IMR-90 (cell line): Measurements from ENCODE around the gene CPB2. TPM values are rescaled to one million over a fixed set of nuclear protein-coding genes. Genes with fewer than 3 reads are reported as not detected.

ENCODE experiments used
- ATAC-seq: fragments of 200-7000 bp; cut with Tn5 transposase; 2 replicates; pipeline ENCODE4 v1.9.1; 2020; ENCODE audit warnings: low read depth, mild to moderate bottlenecking, moderate library complexity
- BruUV-seq: library from RNA; stranded (reverse); fragments of 400-500 nt; replicated peaks from 2 replicates; lab custom pipeline; 2021; lab: Mats Ljungman, UMichigan
- CTCF ChIA-PET: fragments of 300-600 bp; formaldehyde crosslinking; extraction: SDS; loops from one replicate; lab custom pipeline; 2021; ENCODE audit warnings: antibody characterized with exemption; lab: Yijun Ruan, JAX
- POLR2A ChIA-PET: fragments of 300-600 bp; sonication (Branson Sonifier 250); formaldehyde crosslinking; loops from one replicate; lab custom pipeline; 2022; ENCODE audit warnings: antibody characterized with exemption; ENCODE audit not compliant: unreplicated experiment; lab: Charles Lee
- DNase-seq: peaks from one replicate; pipeline ENCODE4 v3.0.0; 2013
- H2AFZ ChIP-seq: replicated peaks from 2 replicates; pipeline ENCODE3; 2013; ENCODE audit warnings: low read length, mild to moderate bottlenecking; ENCODE audit not compliant: poor library complexity
- H2AK5ac ChIP-seq: 2 replicates; pipeline ENCODE4 v1.6.1; 2013; ENCODE audit warnings: low read depth, low read length, inconsistent platforms
- H2AK9ac ChIP-seq: replicated peaks from 2 replicates; pipeline ENCODE3; 2013; ENCODE audit warnings: mild to moderate bottlenecking, low read depth, low read length, moderate library complexity; ENCODE audit not compliant: poor library complexity
- H2BK120ac ChIP-seq: 2 replicates; pipeline ENCODE4 v1.6.1; 2013; ENCODE audit warnings: low read depth, low read length, inconsistent platforms
- H2BK15ac ChIP-seq: 3 replicates; pipeline ENCODE4 v1.6.1; 2013; ENCODE audit warnings: low read depth, low read length, inconsistent platforms
- H2BK20ac ChIP-seq: 2 replicates; pipeline ENCODE4 v1.6.1; 2013; ENCODE audit warnings: low read depth, mild to moderate bottlenecking, inconsistent platforms, low read length, moderate library complexity
- H2BK5ac ChIP-seq: 2 replicates; pipeline ENCODE4 v1.6.1; 2013; ENCODE audit warnings: mild to moderate bottlenecking, low read depth, low read length, inconsistent platforms; ENCODE audit not compliant: poor library complexity, severe bottlenecking
- H3K14ac ChIP-seq: replicated peaks from 2 replicates; pipeline ENCODE4 v1.6.1; 2013; ENCODE audit warnings: low read depth, low read length, inconsistent platforms
- H3K18ac ChIP-seq: 2 replicates; pipeline ENCODE4 v1.6.1; 2013; ENCODE audit warnings: low read depth, low read length, control low read depth
- H3K23ac ChIP-seq: 2 replicates; pipeline ENCODE4 v1.6.1; 2013; ENCODE audit warnings: low read depth, low read length, inconsistent platforms
- H3K27ac ChIP-seq: 2 replicates; pipeline ENCODE4 v1.5.1; 2013; ENCODE audit warnings: mild to moderate bottlenecking, control low read depth, low read length; ENCODE audit not compliant: insufficient read depth
- H3K27me3 ChIP-seq: 2 replicates; pipeline ENCODE4 v1.6.1; 2013; ENCODE audit warnings: low read length; ENCODE audit not compliant: control insufficient read depth, insufficient read depth
- H3K36me3 ChIP-seq: 2 replicates; pipeline ENCODE4 v1.6.1; 2013; ENCODE audit warnings: low read length, mixed read lengths; ENCODE audit not compliant: control insufficient read depth, insufficient read depth
- H3K4ac ChIP-seq: 2 replicates; pipeline ENCODE4 v1.6.1; 2013; ENCODE audit warnings: low read depth, low read length, inconsistent platforms
- H3K4me1 ChIP-seq: 2 replicates; pipeline ENCODE4 v1.6.1; 2013; ENCODE audit warnings: low read length, mixed read lengths; ENCODE audit not compliant: control insufficient read depth, insufficient read depth
- H3K4me2 ChIP-seq: 2 replicates; pipeline ENCODE4 v1.6.1; 2013; ENCODE audit warnings: low read depth, mild to moderate bottlenecking, control low read depth, low read length, moderate library complexity
- H3K4me3 ChIP-seq: 2 replicates; pipeline ENCODE4 v1.5.1; 2013; ENCODE audit warnings: low read depth, mild to moderate bottlenecking, control low read depth, low read length, moderate library complexity; ENCODE audit not compliant: insufficient read depth
- H3K56ac ChIP-seq: 2 replicates; pipeline ENCODE4 v1.6.1; 2013; ENCODE audit warnings: low read length, inconsistent platforms; ENCODE audit not compliant: insufficient read depth; ENCODE audit errors: extremely low read depth
- H3K79me1 ChIP-seq, 2 experiments: 2 replicates each; pipeline ENCODE4 v1.6.1; 2013; ENCODE audit warnings: low read length in 2 of 2, inconsistent platforms in 1 of 2, low read depth in 1 of 2
- H3K9ac ChIP-seq: 2 replicates; pipeline ENCODE4 v1.6.1; 2013; ENCODE audit warnings: low read depth, low read length, control low read depth
- H3K9me1 ChIP-seq: 2 replicates; pipeline ENCODE4 v1.6.1; 2013; ENCODE audit warnings: low read length, inconsistent platforms; ENCODE audit not compliant: insufficient read depth
- H3K9me3 ChIP-seq: 2 replicates; pipeline ENCODE4 v1.6.1; 2013; ENCODE audit warnings: low read length; ENCODE audit not compliant: control insufficient read depth, insufficient read depth
- H4K20me1 ChIP-seq: 2 replicates; pipeline ENCODE4 v1.6.1; 2013; ENCODE audit warnings: low read length, inconsistent platforms; ENCODE audit not compliant: insufficient read depth
- H4K5ac ChIP-seq: 2 replicates; pipeline ENCODE4 v1.6.1; 2013; ENCODE audit warnings: mild to moderate bottlenecking, low read depth, low read length, control low read depth
- H4K8ac ChIP-seq, 2 experiments: 2 replicates each; pipeline ENCODE4 v1.6.1; 2013; ENCODE audit warnings: low read depth in 2 of 2, low read length in 2 of 2, control low read depth in 1 of 2, inconsistent platforms in 1 of 2
- H4K91ac ChIP-seq: 2 replicates; pipeline ENCODE4 v1.6.1; 2013; ENCODE audit warnings: low read depth, low read length, inconsistent platforms; ENCODE audit not compliant: insufficient read depth
- CHD1 ChIP-seq: IDR thresholded peaks from 2 replicates; pipeline ENCODE4 v1.6.1; 2012; ENCODE audit warnings: low read depth, low read length, improper control_type of control experiment
- FOS ChIP-seq: fragments of 150-350 bp; IDR thresholded peaks from 2 replicates; pipeline ENCODE4 v1.6.1; 2016; ENCODE audit warnings: low read depth, low read length
- WGBS, 2 experiments: methylation state at CpG; one replicate each; pipeline versions ENCODE4 v1.1.5 to v1.1.7; 2013; ENCODE audit warnings: missing lambda C conversion rate in 2 of 2; ENCODE audit not compliant: insufficient read length in 1 of 2; ENCODE audit errors: extremely low coverage in 2 of 2; 5-methylcytosine and 5-hydroxymethylcytosine counted together
- dilution Hi-C: fragments of 300-500 bp; cut with HindIII; formaldehyde crosslinking; loops from one replicate; pipeline ENCODE4 v1.14.3; 2018; ENCODE audit warnings: low sequenced_read_pairs; ENCODE audit not compliant: unreplicated experiment
- in situ Hi-C: fragments of 300-500 bp; cut with MboI; formaldehyde crosslinking; loops from 3 replicates; pipeline ENCODE4 v1.14.3; 2019; ENCODE audit warnings: low sequenced_read_pairs, inconsistent platforms, mixed read lengths
- intact Hi-C: fragments of 100-400 bp; cut with micrococcal nuclease; formaldehyde crosslinking; loops from 2 replicates; pipeline ENCODE4 v1.10.0; 2022
- polyA plus RNA-seq, 3 experiments: library from polyadenylated mRNA; depleted of rRNA; stranded (reverse); fragments of >200 nt; gene quantifications; 2 replicates each; pipeline ENCODE4 v1.2.3, GENCODE V29; 2012; ENCODE audit warnings: low replicate concordance in 1 of 3
- total RNA-seq: library from RNA; depleted of rRNA; stranded (reverse); fragments of >200 nt; gene quantifications from 2 replicates; pipeline ENCODE4 v1.2.3, GENCODE V29; 2012

The CPB2 gene
- total and polyA plus RNA-seq, 2 of the 4 experiments (the other 2 are of a cell fraction) = not detected

DNA sequence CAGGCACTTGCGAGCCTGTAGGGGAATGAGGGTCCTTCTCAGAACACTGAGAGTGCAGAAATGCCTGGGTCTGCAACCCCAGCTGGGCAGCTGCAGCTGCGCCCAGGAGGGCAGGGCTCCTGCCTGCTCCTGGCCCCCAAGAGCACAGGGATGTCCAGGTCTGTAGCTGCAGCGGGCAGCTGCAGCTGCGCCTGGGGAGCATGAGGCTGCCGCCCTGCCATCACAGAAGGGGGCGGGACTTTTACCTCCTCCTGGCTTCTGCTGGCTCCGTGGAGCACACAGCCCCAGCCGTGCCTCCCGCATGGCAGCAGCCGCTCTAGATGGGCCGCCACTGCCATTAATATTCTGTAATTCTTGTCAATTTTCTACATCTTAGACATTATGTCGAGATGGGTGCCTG lies 17.8 kb downstream of the CPB2 start:
- Histone ChIP-seq H4K91ac (no peak overlapping the region), H3K18ac (no peak overlapping the region), H3K4ac (no peak overlapping the region), H3K4me3 (no peak overlapping the region), H4K8ac (no peak overlapping the region), H4K20me1 (no peaks in the 10 kb centered on the region), H3K4me1 (no peaks in the 10 kb centered on the region), H3K9ac (no peak overlapping the region), H4K5ac (no peak overlapping the region), H2AFZ (no peak overlapping the region), H3K9me1 (no peaks in the 10 kb centered on the region), H2BK120ac (no peak overlapping the region), H3K23ac (no peak overlapping the region), H3K9me3 (no peaks in the 10 kb centered on the region), H3K4me2 (no peak overlapping the region), H3K27ac (no peak overlapping the region), H3K56ac (no peak overlapping the region), H3K14ac (no peak overlapping the region), H3K36me3 (no peaks in the 10 kb centered on the region), H2BK15ac (no peak overlapping the region), H2BK5ac (no peak overlapping the region), H2BK20ac (no peak overlapping the region), H3K27me3 (peaks cover 2% of the 10 kb centered on the region; the same call in 1 of the 2 replicates), H2AK9ac (no peak overlapping the region), H2AK5ac (no peak overlapping the region), H3K79me1 (no peaks in the 10 kb centered on the region)
- 84% methylated on average over 6 of the region's 12 CpGs; no CpG with 5 or more reads in 1 of the 2 experiments for WGBS, 2 experiments
- dilution Hi-C loops (no loop called here), intact Hi-C loops (no loop called here), in situ Hi-C loops (no loop called here)
- BruUV-seq = no TSS peak
- ChIA-PET POLR2A (no interaction called here), CTCF (no interaction called here)
- ATAC-seq (no peak), DNase-seq (no peak)
- TF ChIP-seq CHD1 (no peak), FOS (no peak)
